Stimulated activated CD4-positive, alpha-beta T cell treated with anti-CD3 and anti-CD28 coated beads, Interleukin-1b, Interleukin-23, amount 100 ng/mL, for 48 hours (primary cell): ENCODE data around the gene PTPRD.

ENCODE experiments used
- DNase-seq: peaks from one replicate; pipeline ENCODE4 v3.0.0-alpha.2; 2020

The PTPRD gene

DNA sequence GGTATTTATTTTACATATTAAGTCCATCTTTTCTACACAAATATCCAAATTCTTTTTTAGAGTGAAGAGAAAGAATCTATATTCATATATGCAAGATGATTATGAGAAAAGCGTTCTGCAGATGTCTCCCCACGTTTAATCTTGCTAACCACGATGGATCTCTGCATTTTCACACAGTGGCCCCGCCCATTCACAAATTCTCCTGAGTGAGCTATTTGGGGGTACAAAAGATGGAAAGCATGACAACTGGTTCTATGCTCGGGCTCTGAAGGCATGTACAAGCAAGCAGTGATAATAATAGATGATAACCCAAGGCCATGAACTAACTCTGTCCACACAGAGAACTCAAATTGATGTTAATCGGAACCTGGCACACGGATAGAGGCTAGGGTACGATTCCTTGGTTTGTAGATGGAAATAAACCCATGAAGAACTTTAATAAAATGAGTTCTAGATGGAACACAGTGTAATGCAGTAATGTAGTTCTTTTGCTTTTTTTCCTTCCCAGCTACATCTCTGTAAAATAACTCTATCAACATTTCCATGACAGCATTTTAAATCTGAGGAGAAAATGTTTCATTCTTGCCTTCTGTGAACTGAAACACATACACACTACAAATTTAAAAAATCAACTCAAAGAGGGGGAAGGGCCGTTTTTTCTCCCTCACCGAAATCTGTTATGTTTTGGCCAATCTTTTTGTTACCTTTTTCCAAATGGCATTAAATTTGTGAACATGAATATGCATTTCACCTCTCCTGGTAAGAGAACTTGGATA, 1961.5 kb downstream of the PTPRD start:
- DNase-seq, result no peak

DNA sequence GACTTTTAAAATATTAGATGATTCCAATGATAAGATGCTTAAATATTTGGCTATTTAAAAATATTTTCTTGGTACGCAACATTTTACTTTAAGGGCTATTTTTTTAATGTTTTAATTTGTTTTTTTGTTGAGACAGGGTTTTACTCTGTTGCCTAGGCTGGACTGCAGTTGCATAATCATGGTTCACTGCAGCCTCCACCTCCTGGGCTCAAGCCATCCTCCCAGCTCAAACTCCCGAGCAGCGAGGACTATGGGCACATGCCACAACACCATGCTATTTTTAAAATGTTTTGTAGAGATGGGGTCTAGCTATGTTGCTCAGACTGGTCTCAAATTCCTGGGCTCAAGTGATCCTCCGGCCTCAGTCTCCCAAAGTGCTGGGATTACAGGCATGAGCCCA, 1963.0 kb downstream of the PTPRD start:
- no peak for DNase-seq

DNA sequence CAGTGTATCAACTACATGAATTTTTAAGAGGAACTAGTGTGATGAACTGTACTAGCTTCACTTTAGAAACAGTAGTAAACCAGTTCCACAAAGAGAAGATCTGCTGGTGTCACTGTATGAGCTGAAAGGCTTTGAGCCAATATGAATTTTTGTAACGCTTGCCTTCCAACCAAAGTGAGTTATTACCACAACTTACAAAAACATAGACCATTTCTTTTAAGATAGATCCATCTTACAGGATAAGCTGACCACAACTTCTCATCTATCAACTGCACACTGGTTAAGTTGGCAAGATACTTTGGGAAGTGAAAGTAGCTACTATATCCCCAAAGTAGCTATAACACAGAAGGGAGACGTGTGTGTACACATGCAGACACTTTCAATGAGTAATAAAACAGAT, 1963.6 kb downstream of the PTPRD start:
- no peak for DNase-seq

DNA sequence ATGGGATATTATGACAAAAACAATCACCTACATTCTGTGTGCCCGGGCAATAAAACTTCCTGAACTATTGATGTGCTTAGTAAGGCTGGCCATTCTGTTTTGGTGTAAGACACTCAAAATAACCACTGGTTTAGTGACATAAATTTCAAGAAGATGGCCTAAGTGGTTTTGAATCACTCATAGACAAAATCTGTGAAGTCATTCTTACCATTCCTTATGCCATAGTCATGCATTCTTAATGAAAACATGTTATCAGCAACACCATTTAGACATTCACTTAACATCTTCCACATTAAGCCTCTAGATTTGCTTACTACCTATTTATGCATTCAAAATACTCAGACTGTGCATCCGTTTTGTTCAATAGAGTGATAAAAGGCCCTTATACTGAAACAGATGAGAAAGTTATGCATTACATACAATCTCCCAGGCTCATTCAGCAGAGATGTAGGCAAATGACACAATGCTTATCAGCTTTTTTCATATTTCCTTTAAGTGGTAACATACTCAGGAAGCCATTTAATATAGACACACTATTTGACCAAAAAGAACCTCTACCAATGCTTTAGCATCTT, 1964.4 kb downstream of the PTPRD start:
- DNase-seq, result no peak

DNA sequence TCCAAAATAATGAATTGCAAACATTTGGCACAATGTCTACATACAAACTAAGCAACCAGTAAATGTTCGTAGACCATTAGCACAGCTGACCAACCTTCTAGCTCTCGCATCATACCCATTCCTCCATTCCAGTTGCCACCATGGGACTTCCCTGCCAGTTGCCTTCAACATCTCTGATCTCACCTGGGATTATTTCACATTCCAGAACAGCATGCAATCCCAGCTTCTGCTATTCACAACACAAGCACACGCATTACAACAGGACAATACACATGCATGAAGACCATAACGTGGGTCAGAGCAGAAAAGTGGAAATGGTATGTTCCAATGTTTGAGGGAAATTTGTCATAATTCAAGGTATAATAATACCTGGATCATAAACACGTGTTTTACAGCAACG, 1965.0 kb downstream of the PTPRD start:
- DNase-seq, result no peak

DNA sequence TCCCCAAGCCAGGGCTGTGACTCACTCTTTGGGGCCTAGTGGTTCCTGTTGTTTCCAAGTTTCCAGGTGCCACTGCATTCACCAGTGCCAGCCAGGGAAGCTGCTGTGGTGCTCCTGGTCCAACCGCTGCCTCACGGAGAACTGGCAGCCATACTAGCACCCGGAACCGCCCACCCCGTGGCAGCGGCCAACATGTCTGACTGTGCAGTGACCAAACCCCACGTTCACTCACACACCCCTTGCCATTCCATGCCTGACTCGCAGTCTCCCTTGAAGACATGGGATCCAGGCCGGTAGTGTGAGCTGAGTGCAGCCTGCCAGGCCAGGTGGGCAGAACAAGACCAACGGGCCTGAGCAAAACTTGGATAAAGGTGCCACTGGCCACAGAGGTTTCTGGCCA, 1968.2 kb downstream of the PTPRD start:
- no peak for DNase-seq

DNA sequence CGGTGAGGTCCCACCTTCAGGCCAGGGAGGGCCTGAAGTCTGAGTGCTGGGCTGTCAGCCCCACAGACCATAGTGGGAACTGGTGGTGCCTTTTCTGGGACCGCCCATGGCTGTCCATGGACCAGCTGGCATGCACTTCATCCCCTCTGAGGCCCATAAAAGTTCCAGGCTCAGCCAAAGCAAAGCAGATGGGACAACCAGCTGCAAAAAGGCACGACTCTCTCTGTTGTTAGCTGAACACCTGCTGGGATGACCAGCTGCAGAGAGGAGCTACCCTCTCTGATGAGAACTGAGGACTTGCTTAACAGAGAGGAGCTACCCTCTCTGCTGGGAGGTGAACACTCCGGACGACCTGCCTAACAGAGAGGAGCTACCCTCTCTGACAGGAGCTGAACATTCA, 1968.9 kb downstream of the PTPRD start:
- DNase-seq, result no peak

DNA sequence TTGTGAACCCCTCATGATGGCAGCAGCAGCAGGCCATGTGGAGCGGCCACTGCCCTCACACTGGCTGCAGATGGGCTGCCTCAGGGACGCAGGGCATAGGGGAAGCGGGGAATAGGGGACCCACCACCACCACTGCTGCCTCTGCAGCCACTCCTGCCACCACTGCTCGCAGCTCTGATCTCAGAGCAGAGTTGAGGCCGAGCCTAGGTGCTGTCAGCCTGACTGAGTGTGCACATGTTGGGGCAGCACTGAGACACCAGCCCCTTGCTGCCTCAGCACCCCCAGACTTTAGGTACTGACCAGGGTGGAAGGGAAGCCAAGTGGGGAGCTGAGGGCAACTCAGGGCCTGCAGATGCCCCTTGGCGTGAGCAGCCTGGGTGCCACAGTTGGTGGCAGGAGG, 1969.3 kb downstream of the PTPRD start:
- DNase-seq, result no peak

DNA sequence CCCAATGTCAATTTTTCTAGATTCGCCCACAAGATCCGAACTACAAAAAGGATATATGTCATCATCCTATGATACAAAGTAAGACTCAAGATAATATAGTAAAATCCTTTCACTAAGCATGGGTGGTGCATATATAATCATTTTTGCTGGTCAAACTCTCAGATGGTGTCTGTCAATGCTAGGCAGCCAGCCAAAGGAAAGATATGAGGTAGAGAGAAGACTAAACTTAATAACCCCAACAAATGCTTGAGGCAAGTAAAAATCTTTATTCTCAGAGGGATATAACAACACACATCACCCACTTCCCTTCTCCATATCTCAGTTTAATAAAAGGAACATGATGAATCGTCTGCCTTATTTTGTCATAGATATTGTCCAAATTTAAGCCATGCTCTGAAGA, 1972.0 kb downstream of the PTPRD start:
- DNase-seq, result no peak

DNA sequence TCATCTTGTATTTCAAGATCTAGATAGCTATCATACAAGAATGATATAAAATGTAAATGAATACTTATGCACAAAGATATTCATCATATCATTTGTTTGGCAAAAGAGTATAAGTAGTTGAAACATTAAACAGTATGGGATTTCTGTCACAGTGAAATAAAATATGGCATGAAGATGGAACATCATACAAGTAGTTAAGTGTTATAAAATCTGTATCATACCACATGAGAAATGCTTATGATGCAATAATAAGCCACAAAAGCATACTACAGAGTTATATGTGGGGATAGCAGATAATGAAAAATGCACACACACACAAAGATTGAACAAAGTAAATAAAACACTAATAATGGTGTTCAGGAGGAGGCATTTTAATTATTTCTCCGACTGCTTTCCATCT, 1975.2 kb downstream of the PTPRD start:
- no peak for DNase-seq

DNA sequence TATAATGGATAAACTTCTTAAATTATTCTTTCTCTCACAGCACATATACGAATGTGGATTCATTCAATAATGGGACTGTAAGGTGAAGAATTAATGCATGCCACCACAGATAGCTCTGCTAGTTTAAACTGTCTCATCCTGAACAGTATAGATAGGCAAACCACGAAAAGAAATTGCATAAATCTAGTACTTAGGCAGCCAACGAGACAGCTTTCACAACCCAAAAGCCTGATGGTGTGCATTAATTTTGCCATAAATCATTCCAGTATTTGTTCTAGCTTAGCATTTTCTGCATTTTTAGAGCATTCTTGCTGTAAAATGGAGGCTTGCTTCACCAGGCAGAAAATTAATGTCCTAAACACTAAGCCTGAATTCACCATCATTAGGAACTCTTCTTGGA, 1979.0 kb downstream of the PTPRD start:
- DNase-seq, result no peak

DNA sequence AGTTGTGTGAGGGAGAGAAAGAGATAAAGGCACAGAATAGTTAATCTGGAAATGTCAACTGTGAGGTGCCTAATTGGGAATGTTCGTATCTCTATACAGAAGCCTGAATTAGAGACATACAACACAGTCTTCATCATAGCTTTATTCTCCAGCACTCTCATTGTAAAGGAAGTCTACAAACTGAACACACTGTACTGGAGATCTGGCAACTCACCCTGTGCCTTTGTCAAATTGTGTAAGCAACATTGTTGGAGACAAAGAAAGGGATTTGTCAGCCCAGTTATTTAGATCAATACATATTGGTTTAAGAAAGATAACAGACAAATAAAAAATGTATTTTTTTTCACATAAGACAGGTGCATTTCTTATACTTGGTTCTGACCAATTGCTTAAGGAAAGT, 1980.3 kb downstream of the PTPRD start:
- no peak for DNase-seq

DNA sequence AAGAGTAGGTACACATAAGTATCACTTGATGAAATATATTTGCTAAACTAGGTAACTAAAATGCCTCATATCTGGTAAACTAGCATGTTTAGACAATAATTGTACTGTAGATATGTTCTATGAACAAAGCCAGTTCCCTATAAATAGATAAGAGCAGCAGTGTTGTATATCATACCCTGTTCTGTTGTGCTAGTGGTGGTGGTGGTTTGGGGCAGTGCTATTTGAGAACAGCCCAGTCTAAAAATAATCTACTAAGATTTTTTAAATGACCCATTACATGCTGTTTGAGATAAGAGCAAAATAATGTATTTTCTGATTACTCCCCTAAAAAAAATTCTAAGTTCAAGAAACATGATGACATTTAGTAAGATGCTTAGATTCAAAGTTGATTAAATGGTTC, 1984.0 kb downstream of the PTPRD start:
- no peak for DNase-seq

DNA sequence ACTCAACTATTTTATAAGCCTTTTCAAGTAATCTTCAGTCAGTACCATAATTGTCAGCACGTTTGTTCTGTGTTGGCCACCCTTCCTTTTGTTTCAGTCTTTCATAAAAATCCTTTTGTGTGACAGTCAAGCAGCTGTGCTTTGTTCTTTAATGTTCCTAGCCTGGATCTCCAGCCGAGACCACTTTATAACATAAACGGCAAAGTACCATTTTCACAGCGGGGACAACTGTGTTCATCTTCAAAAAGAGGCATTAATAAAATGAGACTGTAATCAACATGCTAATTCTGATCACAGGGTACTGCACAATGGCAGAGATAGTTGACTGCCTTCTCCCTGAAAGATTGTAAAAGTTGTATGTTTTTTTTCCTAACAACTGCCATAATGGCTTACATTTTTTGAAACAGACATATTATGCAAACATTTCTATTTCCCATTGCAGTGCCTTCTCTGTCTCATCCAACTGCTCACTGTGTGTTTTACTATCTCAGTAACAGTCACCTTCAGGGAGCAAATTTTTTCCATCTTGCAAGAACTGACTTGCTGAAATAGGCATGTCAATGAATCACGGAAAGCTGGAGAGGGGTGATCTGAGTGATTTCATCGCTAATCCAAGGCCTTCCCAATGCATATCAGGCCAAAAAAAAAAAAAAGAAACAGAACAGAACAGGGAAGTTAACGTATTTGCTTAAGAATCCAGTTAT, 1984.7 kb downstream of the PTPRD start:
- DNase-seq, result no peak

DNA sequence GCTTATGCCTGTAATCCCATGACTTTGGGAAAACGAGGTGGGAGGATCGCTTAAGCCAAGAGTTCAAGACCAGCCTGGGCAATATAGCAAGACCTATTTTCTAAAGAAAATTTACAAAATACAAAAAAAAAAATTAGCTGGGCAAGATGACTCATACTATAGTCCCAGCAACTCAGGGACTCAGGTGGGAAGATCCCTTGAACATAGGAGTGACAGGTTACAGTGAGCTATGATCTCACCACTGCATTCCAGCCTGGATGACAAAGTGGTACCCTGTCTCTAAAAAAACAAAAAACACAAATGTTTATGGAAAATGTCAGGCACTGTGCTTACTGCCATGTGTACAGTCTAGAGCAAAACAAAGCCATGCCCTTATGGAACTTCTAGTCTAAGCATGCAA, 1989.9 kb downstream of the PTPRD start:
- no peak for DNase-seq

DNA sequence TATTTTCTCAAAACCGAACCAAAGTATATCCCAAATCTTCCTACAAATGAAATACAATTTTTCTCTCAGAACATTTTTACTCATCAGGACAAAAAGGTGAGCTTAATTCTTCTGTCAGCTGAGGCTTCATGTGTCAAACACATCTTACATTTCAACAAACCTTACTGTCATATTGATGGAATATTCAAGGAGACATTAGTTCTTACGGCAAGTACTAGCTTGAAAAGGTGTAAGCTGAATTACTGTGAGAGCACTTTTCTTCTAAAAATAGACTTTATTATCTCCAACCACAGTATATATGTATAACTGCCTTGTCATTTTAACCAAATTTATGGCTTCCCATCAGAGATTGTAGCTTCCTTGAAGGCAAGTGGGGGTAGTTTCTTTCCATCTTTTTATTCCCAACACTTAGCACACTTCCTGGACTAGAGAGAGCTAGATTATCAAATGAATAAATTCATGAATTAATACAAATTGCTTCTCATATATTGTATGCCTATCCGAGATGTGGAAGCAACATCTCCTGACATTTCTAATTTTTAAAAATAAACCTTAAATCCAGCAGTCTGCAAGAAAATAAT, 1990.5 kb downstream of the PTPRD start:
- no peak for DNase-seq

DNA sequence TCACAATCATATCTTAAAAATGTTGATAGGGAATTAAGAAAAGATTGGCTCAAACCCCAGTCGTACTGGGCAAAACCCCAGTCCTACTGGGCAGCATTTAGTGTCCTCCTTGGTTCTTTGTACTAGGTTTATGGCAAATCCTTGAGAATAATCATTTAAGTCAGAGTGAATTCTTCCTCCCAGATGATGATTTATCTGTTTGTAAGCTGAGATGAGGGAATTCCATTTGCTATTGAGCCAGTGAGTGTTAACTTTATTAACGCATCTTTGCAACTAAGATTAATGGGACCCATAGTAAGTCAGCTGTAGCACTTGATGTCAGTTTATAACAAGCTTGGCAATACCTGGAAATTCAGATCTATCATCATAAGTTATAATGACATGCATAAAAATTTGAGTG, 1991.4 kb downstream of the PTPRD start:
- no peak for DNase-seq

DNA sequence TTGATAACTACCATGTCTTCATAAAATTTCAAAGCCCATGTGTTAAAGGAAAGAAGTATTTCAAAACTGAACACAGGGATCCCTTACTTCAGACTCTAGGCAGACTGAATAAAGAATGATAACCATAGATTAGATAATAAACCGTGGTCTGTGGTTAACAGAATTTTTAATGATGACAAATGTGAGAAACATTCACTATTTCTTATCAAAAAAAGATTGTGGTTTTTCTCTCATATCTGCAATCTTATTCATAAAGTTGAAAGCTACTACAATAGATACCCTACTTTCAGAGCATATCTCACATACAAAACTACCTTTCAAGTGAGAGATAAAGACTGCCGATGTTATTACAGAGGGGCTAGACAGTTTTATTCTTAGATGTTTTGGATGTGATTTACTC, 1996.4 kb downstream of the PTPRD start:
- DNase-seq, result no peak

DNA sequence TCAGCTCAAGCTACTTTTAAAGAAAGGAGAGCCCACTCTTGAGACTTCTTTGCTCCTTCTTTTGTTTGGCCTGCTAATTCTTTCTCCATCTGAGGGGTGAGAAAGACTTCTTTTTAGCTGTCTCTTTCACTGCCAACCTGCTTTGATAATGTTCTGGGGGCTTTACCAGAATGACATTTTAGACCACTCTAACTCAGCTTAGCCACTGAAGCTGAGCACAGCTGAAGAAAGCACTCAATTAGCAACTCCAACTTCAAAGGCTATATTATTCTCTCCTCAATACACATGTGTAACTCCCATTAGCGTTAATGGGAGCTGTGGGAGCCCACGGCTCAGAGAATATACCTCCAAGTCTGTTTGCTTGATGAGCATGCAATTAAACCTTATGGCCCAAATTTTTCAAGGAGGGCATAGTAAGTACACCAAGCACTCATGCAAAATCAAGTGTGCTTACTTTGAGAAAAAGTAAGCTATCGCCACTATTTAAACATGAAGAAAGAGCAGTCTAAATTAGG, 1997.8 kb downstream of the PTPRD start:
- no peak for DNase-seq

DNA sequence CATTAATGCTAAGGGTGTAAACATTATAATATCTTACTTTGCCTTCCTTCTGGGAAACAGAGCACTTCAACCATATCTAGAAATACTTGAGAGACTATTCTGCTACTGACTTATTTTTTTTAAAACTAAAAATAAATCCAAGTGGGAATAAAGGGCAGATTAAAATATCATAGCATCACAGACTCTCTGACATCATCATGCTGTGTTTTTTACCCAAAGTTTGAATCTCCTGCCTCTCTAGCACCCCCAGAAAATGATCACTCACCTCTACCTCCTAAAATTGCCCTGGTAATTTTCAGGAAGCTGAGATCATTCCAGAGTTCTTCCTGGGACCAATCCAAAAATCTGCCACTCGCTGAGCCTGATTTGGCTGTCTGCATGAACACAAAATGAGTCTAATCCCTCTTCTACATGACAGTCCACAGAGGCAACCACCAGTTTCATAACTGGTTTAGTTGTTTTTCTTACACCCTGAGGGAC, 1999.4 kb downstream of the PTPRD start:
- no peak for DNase-seq

DNA sequence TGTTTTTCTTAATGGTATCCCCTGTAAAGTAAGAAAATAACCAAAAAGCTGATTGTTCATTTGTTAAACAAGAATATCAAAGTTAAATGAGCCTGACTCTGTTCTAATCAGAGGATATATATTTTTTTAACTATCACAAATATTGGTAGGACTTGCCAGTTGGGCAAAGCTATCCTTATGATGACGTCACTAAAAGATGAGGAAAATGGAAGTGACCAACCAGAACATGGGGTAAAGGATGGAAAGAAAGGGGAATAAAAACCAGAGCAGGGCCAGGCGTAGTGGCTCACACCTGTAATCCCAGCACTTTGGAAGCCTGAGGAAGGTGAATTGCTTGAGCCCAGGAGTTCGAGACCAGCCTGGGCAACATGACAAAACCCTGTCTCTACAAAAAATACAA, 2001.6 kb downstream of the PTPRD start:
- no peak for DNase-seq

DNA sequence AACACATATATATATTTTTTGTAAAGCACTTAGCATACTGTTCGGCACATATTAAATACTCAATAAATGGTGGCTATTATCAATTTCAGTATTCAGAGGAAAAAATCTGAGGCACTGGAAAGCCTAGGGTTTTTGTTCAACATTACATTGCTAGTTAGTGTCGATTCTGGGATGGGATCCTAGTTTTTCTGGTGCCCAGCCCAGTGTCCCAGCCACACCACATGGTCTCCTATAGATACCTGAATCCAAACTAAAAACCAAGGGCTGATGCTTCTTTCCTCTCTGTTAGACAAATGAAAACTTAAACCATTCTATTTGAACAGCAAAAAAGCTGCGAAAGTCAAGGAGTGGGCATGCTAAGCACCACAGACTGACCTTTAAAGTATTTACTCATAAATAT, 2002.5 kb downstream of the PTPRD start:
- DNase-seq, result no peak

DNA sequence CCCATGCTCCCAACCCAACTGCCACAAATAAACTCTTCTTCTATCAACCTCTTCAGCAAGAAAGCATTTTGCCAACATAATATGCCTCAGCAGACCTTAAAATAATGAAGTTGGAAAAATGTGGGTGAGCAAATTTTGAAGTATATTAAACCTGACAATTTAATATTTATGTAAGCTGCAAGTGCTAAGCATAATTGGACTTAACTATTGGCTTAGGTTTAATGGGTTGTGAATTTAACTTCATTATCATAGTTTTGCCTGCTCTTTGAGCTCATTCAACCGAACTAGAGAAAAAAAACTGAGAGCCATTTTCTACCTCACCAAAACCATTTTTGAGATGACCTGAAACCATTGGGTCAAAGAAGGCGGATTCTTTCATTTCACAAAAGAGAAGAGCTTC, 2007.7 kb downstream of the PTPRD start:
- no peak for DNase-seq

DNA sequence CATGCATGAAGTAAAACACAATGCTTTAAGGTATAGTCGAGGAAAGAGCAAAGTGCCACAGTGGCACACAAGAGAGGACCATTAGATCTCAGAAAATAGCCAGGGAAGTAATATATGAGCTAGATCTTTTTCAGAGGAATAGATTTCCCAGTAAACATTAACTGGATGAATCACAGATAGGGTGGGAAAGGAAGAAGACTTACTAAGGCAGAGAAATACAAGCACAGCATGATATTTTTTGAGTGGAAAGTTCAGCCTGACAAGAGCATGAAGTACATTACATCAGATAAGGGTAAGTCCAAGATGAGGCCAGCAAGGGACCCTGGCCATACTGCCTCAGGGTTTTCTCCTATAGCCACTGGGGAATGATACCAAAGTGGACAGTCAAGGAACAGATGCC, 2008.6 kb downstream of the PTPRD start:
- no peak for DNase-seq
